ENCODE measurements around the gene CD79B. TPM values are rescaled to one million over a fixed set of nuclear protein-coding genes. Genes with fewer than 3 reads are reported as not detected.

The CD79B gene
- 1 to 10 TPM; 1.2 to 3.5 (median 2.7) TPM for polyA plus RNA-seq (ENCODE audit: insufficient read length in 4 of 4)

- DNase-seq (ENCODE audit: low read depth in 4 of 4, low spot score in 3 of 4), result no peak
Measured at GRCh38 chr17:63931981-63932561, at the start of gene CD79B. CD79B (minus strand) TSS chr17:63932331; CDS start chr17:63932261, 70 bp downstream.

GRCh38 chr17:63978272-63979200 is 46.4 kb upstream of the CD79B start:
- DNase-seq (ENCODE audit: low read depth in 4 of 4, low spot score in 3 of 4), result no peak

GRCh38 chr17:63976702-63977101 is 44.6 kb upstream of the CD79B start:
- DNase-seq (ENCODE audit: low read depth in 4 of 4, low spot score in 3 of 4), result no peak

GRCh38 chr17:63975541-63976092 is 43.5 kb upstream of the CD79B start:
- DNase-seq (ENCODE audit: low read depth in 4 of 4, low spot score in 3 of 4), result no peak

- no peak for DNase-seq (ENCODE audit: low read depth in 4 of 4, low spot score in 3 of 4)
Measured at GRCh38 chr17:63974594-63975192, 42.6 kb upstream of the CD79B start.

- no peak for DNase-seq (ENCODE audit: low read depth in 4 of 4, low spot score in 3 of 4)
Measured at GRCh38 chr17:63973930-63974593, 41.9 kb upstream of the CD79B start.

GRCh38 chr17:63973247-63973646 is 41.1 kb upstream of the CD79B start:
- no peak for DNase-seq (ENCODE audit: low read depth in 4 of 4, low spot score in 3 of 4)

GRCh38 chr17:63972796-63973195 is 40.7 kb upstream of the CD79B start, which contains the start of gene SCN4A:
SCN4A (minus strand) TSS chr17:63972918; CDS start chr17:63972841, 77 bp downstream.
- DNase-seq (ENCODE audit: low read depth in 4 of 4, low spot score in 3 of 4), result no peak

- no peak for DNase-seq (ENCODE audit: low read depth in 4 of 4, low spot score in 3 of 4)
Measured at GRCh38 chr17:63969278-63969677, 37.1 kb upstream of the CD79B start.

GRCh38 chr17:63967953-63968352 is 35.8 kb upstream of the CD79B start:
- DNase-seq (ENCODE audit: low read depth in 4 of 4, low spot score in 3 of 4), result no peak

GRCh38 chr17:63966646-63967264 is 34.6 kb upstream of the CD79B start:
- no peak for DNase-seq (ENCODE audit: low read depth in 4 of 4, low spot score in 3 of 4)

- no peak for DNase-seq (ENCODE audit: low read depth in 4 of 4, low spot score in 3 of 4)
Measured at GRCh38 chr17:63963123-63963522, 31.0 kb upstream of the CD79B start.

- no peak for DNase-seq (ENCODE audit: low read depth in 4 of 4, low spot score in 3 of 4)
Measured at GRCh38 chr17:63962298-63962744, 30.2 kb upstream of the CD79B start.

- DNase-seq (ENCODE audit: low read depth in 4 of 4, low spot score in 3 of 4), result no peak
Measured at GRCh38 chr17:63961355-63962212, 29.5 kb upstream of the CD79B start.

GRCh38 chr17:63960430-63960829 is 28.3 kb upstream of the CD79B start:
- no peak for DNase-seq (ENCODE audit: low read depth in 4 of 4, low spot score in 3 of 4)

- no peak for DNase-seq (ENCODE audit: low read depth in 4 of 4, low spot score in 3 of 4)
Measured at GRCh38 chr17:63960006-63960405, 27.9 kb upstream of the CD79B start.

- DNase-seq (ENCODE audit: low read depth in 4 of 4, low spot score in 3 of 4), result no peak
Measured at GRCh38 chr17:63956296-63956920, 24.3 kb upstream of the CD79B start.

GRCh38 chr17:63955791-63956190 is 23.7 kb upstream of the CD79B start:
- DNase-seq (ENCODE audit: low read depth in 4 of 4, low spot score in 3 of 4), result no peak

GRCh38 chr17:63955232-63955631 is 23.1 kb upstream of the CD79B start:
- no peak for DNase-seq (ENCODE audit: low read depth in 4 of 4, low spot score in 3 of 4)
